Astrocyte (in vitro differentiated cells and primary cell): Measurements from ENCODE around the gene NDUFA8. TPM values are rescaled to one million over a fixed set of nuclear protein-coding genes. Genes with fewer than 3 reads are reported as not detected.

ENCODE experiments used
- DNase-seq: peaks from one replicate; pipeline ENCODE4 v3.0.0-alpha.2; 2010; ENCODE audit warnings: low read depth
- FAIRE-seq: peaks from 2 replicates; lab custom pipeline; 2011; peaks lifted over from hg19 to GRCh38; lab: Jason Lieb, UNC
- H2AFZ ChIP-seq: 2 replicates; pipeline ENCODE4 v1.6.0; 2012; ENCODE audit warnings: low read depth, low read length, inconsistent platforms
- H3K27ac ChIP-seq: 2 replicates; pipeline ENCODE4 v1.5.1; 2011; ENCODE audit warnings: low read depth, low read length, inconsistent platforms
- H3K27me3 ChIP-seq: 2 replicates; pipeline ENCODE4 v1.6.0; 2011; ENCODE audit warnings: low read length, inconsistent platforms; ENCODE audit not compliant: insufficient read depth
- H3K36me3 ChIP-seq: 2 replicates; pipeline ENCODE4 v1.5.1; 2011; ENCODE audit warnings: low read length, inconsistent platforms; ENCODE audit not compliant: insufficient read depth
- H3K4me1 ChIP-seq: 2 replicates; pipeline ENCODE4 v1.5.1; 2011; ENCODE audit warnings: low read length, inconsistent platforms; ENCODE audit not compliant: insufficient read depth
- H3K4me2 ChIP-seq: 2 replicates; pipeline ENCODE4 v1.6.0; 2012; ENCODE audit warnings: low read length, inconsistent platforms
- H3K4me3 ChIP-seq: 2 replicates; pipeline ENCODE4 v1.5.1; 2011; ENCODE audit warnings: low read depth, mild to moderate bottlenecking, low read length, inconsistent platforms; ENCODE audit not compliant: insufficient read depth
- H3K79me2 ChIP-seq: 2 replicates; pipeline ENCODE4 v1.6.0; 2012; ENCODE audit warnings: mild to moderate bottlenecking, low read length, inconsistent platforms; ENCODE audit not compliant: insufficient read depth
- H3K9ac ChIP-seq: 2 replicates; pipeline ENCODE4 v1.6.0; 2012; ENCODE audit warnings: mild to moderate bottlenecking, low read length, inconsistent platforms
- H3K9me3 ChIP-seq: 2 replicates; pipeline ENCODE4 v1.5.1; 2012; ENCODE audit warnings: low read depth, mild to moderate bottlenecking, low read length, inconsistent platforms; ENCODE audit not compliant: insufficient read depth
- H4K20me1 ChIP-seq: 2 replicates; pipeline ENCODE4 v1.6.0; 2012; ENCODE audit warnings: low read length, inconsistent platforms; ENCODE audit not compliant: insufficient read depth
- H3K27ac Mint-ChIP-seq: one replicate; pipeline ENCODE4 v1.8.0; 2021; ENCODE audit warnings: mild to moderate bottlenecking, mixed read lengths; ENCODE audit not compliant: unreplicated experiment
- H3K27me3 Mint-ChIP-seq: one replicate; pipeline ENCODE4 v1.8.0; 2021; ENCODE audit warnings: low read depth, mixed read lengths; ENCODE audit not compliant: unreplicated experiment
- H3K36me3 Mint-ChIP-seq: one replicate; pipeline ENCODE4 v1.8.0; 2021; ENCODE audit warnings: low read depth, mixed read lengths; ENCODE audit not compliant: unreplicated experiment
- H3K4me1 Mint-ChIP-seq: one replicate; pipeline ENCODE4 v1.8.0; 2021; ENCODE audit warnings: low read depth, mixed read lengths; ENCODE audit not compliant: unreplicated experiment
- H3K4me3 Mint-ChIP-seq: one replicate; pipeline ENCODE4 v1.8.0; 2021; ENCODE audit warnings: mild to moderate bottlenecking, moderate library complexity, mixed read lengths; ENCODE audit not compliant: unreplicated experiment
- H3K9me3 Mint-ChIP-seq: one replicate; pipeline ENCODE4 v1.8.0; 2021; ENCODE audit warnings: mild to moderate bottlenecking, mixed read lengths; ENCODE audit not compliant: unreplicated experiment
- EZH2 ChIP-seq: IDR thresholded peaks from 2 replicates; pipeline ENCODE4 v1.6.1; 2012; ENCODE audit warnings: mild to moderate bottlenecking, low read length, inconsistent platforms; ENCODE audit not compliant: insufficient read depth
- total RNA-seq: library from RNA; stranded (reverse); gene quantifications from 2 replicates; pipeline ENCODE4 v1.2.1, GENCODE V29; 2021
- TF ChIP-seq, protein P1 (sequence below): IDR thresholded peaks from 2 replicates; pipeline ENCODE4 v1.5.1; 2011; ENCODE audit warnings: low read depth, mild to moderate bottlenecking, inconsistent platforms, low read length, moderate library complexity; ENCODE audit not compliant: insufficient read depth

The NDUFA8 gene
- total RNA-seq, 1 donor from 2014 or later: 52.3 TPM

DNA sequence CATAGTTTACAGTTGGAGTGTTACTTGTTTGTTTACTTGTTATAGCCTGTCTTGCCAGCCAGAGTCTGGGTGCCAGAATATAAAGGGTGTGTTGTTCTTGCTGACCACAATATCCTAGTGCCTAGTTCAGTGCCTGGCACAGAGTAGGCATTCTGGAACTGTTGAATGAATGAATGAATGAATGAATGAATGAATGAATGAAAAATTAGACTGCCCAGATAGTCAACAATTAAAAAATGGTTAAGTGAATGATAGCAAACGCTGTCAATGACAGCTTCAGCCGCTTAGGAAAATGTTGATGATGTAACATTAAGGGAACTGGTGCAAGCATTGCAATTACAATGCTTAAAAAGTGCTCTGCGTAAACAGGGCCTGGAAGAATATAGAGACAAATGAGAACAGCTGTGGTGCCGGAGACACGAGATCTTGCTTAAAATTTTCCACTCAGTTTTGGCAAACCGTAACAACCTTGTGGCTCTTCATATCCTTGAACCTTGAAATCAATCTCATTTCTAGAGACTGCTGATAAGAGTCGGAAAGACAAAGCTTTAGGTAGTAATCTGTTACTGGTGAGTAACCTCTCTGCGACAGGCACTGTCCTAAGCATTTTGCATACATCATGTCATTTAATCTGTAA lies 61.8 kb downstream of the NDUFA8 start:
- Mint-ChIP-seq H3K36me3 (no peaks in the 10 kb centered on the region), H3K4me1 (no peaks in the 10 kb centered on the region), H3K27me3 (peaks cover 34% of the 10 kb centered on the region), H3K4me3 (no peak overlapping the region), H3K27ac (no peak overlapping the region), H3K9me3 (no peaks in the 10 kb centered on the region)
- Histone ChIP-seq H3K9ac (no peak overlapping the region), H3K4me1 (peaks cover 5% of the 10 kb centered on the region), H4K20me1 (no peaks in the 10 kb centered on the region), H3K36me3 (no peaks in the 10 kb centered on the region), H3K79me2 (peaks cover 1% of the 10 kb centered on the region), H3K4me2 (no peak overlapping the region), H3K27me3 (peaks cover 4% of the 10 kb centered on the region), H3K4me3 (no peak overlapping the region), H3K9me3 (no peaks in the 10 kb centered on the region), H3K27ac (no peak overlapping the region), H2AFZ (no peak overlapping the region)
- FAIRE-seq (no peak), DNase-seq (no peak)
- TF ChIP-seq, protein P1, sequence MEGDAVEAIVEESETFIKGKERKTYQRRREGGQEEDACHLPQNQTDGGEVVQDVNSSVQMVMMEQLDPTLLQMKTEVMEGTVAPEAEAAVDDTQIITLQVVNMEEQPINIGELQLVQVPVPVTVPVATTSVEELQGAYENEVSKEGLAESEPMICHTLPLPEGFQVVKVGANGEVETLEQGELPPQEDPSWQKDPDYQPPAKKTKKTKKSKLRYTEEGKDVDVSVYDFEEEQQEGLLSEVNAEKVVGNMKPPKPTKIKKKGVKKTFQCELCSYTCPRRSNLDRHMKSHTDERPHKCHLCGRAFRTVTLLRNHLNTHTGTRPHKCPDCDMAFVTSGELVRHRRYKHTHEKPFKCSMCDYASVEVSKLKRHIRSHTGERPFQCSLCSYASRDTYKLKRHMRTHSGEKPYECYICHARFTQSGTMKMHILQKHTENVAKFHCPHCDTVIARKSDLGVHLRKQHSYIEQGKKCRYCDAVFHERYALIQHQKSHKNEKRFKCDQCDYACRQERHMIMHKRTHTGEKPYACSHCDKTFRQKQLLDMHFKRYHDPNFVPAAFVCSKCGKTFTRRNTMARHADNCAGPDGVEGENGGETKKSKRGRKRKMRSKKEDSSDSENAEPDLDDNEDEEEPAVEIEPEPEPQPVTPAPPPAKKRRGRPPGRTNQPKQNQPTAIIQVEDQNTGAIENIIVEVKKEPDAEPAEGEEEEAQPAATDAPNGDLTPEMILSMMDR: no peak
- no peak for TF ChIP-seq EZH2

DNA sequence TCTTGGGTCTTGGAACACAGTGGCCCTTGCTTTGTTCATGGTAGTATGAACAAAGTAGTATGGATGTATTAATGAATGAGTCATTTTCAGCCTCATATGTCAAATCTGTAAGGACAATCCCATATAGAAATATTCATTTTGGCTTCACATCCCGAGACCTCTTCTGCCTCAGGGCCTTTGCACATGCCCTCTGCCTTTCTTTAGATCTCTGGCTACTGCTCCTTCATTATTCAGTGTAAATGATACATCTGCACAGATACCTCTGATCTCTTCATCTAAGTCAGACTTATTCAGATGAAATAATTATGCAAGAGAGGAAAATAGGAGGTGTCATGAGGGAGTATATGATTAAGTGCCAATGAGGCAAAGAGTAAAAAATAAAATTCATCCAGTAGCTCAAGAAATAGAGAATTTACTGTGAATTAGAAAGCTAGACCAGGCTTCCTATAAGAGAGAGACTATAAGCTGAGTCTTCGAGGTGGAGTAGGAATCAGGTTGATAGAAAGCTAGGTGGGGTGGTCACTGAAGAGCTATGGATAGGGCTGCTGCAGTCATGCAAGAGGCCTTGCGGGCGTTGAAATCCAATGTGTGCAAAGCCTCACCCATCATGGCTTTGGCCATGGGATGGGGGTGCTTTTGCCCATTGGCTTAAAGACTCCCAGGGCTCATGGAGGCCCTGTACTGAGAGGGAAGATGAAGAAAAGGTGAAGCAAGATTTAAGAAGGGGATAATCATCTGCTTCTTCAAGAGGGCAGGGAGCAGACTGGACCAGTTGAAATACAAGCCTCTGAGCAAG lies 62.8 kb downstream of the NDUFA8 start:
- no peaks in the 10 kb centered on the region for H3K36me3 Mint-ChIP-seq
- peaks cover 31% of the 10 kb centered on the region for H3K27me3 Mint-ChIP-seq
- no peak for FAIRE-seq

More for the DNA sequence above, 62.8 kb downstream of the NDUFA8 start:
- H2AFZ ChIP-seq: no peak overlapping the region
- no peaks in the 10 kb centered on the region for H3K36me3 ChIP-seq
- peaks cover 6% of the 10 kb centered on the region for H4K20me1 ChIP-seq
- no peaks in the 10 kb centered on the region for H3K9me3 Mint-ChIP-seq
- H3K4me1 Mint-ChIP-seq: peaks cover 4% of the 10 kb centered on the region
- H3K4me1 ChIP-seq: peaks cover 12% of the 10 kb centered on the region
- no peak for TF ChIP-seq EZH2
- TF ChIP-seq, protein P1: no peak
- H3K9me3 ChIP-seq: no peaks in the 10 kb centered on the region
- H3K4me3 Mint-ChIP-seq: no peak overlapping the region
- H3K9ac ChIP-seq: no peak overlapping the region
- peaks cover 4% of the 10 kb centered on the region for H3K27me3 ChIP-seq
- no peak overlapping the region for H3K4me2 ChIP-seq
- H3K27ac ChIP-seq: no peak overlapping the region
- no peak overlapping the region for H3K27ac Mint-ChIP-seq
- H3K79me2 ChIP-seq: peaks cover 11% of the 10 kb centered on the region
- DNase-seq: no peak
- H3K4me3 ChIP-seq: no peak overlapping the region
